Heart right ventricle (tissue), 16 donors: ENCODE data around the gene TSEN15. TPM values are rescaled to one million over a fixed set of nuclear protein-coding genes. Genes with fewer than 3 reads are reported as not detected.

Experiments
- ATAC-seq, 8 donors: fragments of 200-7000 bp; cut with Tn5 transposase; one replicate each; pipeline ENCODE4 v1.9.1; 2020; ENCODE audit warnings: mild to moderate bottlenecking in 8 of 8, moderate library complexity in 8 of 8, moderate number of reproducible peaks in 1 of 8
- DNase-seq, 2 donors: peaks; one replicate each; pipeline ENCODE4 v3.0.0-alpha.2; 2020
- H3K27ac ChIP-seq, 10 donors: fragments of 200-600 bp; sonication (generic) in 2 of 10; one replicate each; pipeline versions ENCODE4 v1.5.0 to v1.8.0; 2020 to 2022; ENCODE audit warnings: mild to moderate bottlenecking in 3 of 10
- H3K27me3 ChIP-seq, 7 donors: fragments of 200-600 bp; one replicate each; pipeline ENCODE4 v1.8.0; 2021 to 2022; ENCODE audit warnings: mild to moderate bottlenecking in 2 of 7
- H3K36me3 ChIP-seq, 9 donors: fragments of 200-600 bp; sonication (generic) in 1 of 9; one replicate each; pipeline versions ENCODE4 v1.5.0 to v1.8.0; 2020 to 2022; ENCODE audit warnings: mild to moderate bottlenecking in 2 of 9
- H3K4me1 ChIP-seq, 9 donors: fragments of 200-600 bp; sonication (generic) in 1 of 9; one replicate each; pipeline versions ENCODE4 v1.5.0 to v1.8.0; 2020 to 2022; ENCODE audit warnings: mild to moderate bottlenecking in 4 of 9
- H3K4me3 ChIP-seq, 10 donors: fragments of 200-600 bp; sonication (generic) in 2 of 10; one replicate each; pipeline versions ENCODE4 v1.5.0 to v1.8.0; 2020 to 2022; ENCODE audit warnings: mild to moderate bottlenecking in 7 of 10, moderate library complexity in 2 of 10
- H3K9me3 ChIP-seq, 11 donors: fragments of 200-600 bp in 10 of 11; sonication (generic) in 2 of 11; one replicate each; pipeline versions ENCODE4 v1.5.0 to v1.8.0; 2013 to 2022; ENCODE audit warnings: mild to moderate bottlenecking in 2 of 11, control low read depth in 1 of 11, moderate library complexity in 1 of 11
- WGBS, 2 donors: extraction: QIAGEN DNeasy Blood & Tissue Kit; methylation state at CpG; one replicate each; pipeline ENCODE4 v1.1.7; 2013; ENCODE audit warnings: inconsistent platforms in 1 of 2; 5-methylcytosine and 5-hydroxymethylcytosine counted together
- intact Hi-C, 10 donors: fragments of 100-400 bp; cut with DNase I; formaldehyde crosslinking; loops; one replicate each; pipeline versions ENCODE4 v1.11.1 to v1.14.2; 2022
- polyA plus RNA-seq, 2 donors: library from polyadenylated mRNA; stranded (reverse); fragments of 200-250 nt; gene quantifications; one replicate each; pipeline ENCODE4 v1.2.3, GENCODE V29; 2013
- total RNA-seq, 10 donors: library from RNA; stranded (reverse); fragmentation: NEBNext Ultra II Directional in 3 of 10; extraction: Animal tissue kit (Norgen Biotek cat#: 25700) in 3 of 10; gene quantifications; one replicate each; pipeline versions ENCODE4 v1.2.1 to v1.2.4, GENCODE V29; 2021 to 2023
- TF ChIP-seq, protein P1 (sequence below), 9 donors: fragments of 200-600 bp; sonication (generic) in 2 of 9; IDR thresholded peaks; one replicate each; pipeline versions ENCODE4 v1.5.0 to v1.8.0; 2021 to 2022; ENCODE audit warnings: antibody characterized with exemption in 9 of 9, mild to moderate bottlenecking in 5 of 9, moderate library complexity in 1 of 9
- donor health status: Arrhythmogenic right ventricular cardiomyopathy.
- donor health status: ischemic (EF 13 %, LVEDD 7.1; RV severe dilation, severe dysfunction).
- donor health status: healthy with polysubstance abuse.
- donor health status: DM: no; HTN: yes; CAD: no.
- donor health status: DM: no; HTN: no; CAD: no.
- donor health status: ischemic (EF 25% LVEDD 6.9; RV normal size, moderate dysfunction).
- donor health status: ischemic (EF 25% LVEDD 5.7; RV mildly dilated, moderate dysfunction).
- donor health status: healthy.
- donor health status: DM: yes; HTN: yes; CAD: no.
- donor health status: Ischemic cardiomyopathy.
- donor health status: ischemic (EF 35%, LVEDD 5.7; RV mildly dilated, moderate dysfunction).
- donor health status: nonischemic (EF 11% LVEDD 7.7; RV severe dilation, severe dysfunction).
- donor health status: DM: yes; HTN: yes; CAD: no.
- donor health status: PGD.
- donor health status: ischemic (EF 29% LVEDD 5.4; RV normal size, mild dysfunction).
- donor health status: nonischemic (EF 23%, LVEDD 6.1; RV moderate dilation, normal function).

The TSEN15 gene
- total and polyA plus RNA-seq, 12 donors = 19.3 to 31.1 (median 25.2) TPM

GRCh38 chr1:184023171-184023570 is 28.4 kb upstream of the TSEN15 start:
- Histone ChIP-seq H3K36me3 (no peaks in the 10 kb centered on the region), H3K27ac (peak overlapping the region in 6 of 10 donors; percentile 11 to 71 (median 36)), H3K27me3 (no peaks in the 10 kb centered on the region), H3K9me3 (no peaks in the 10 kb centered on the region), H3K4me1 (peaks cover 0 to 60% (median 30%) of the 10 kb centered on the region in 9 donors), H3K4me3 (no peak overlapping the region)
- no peak for ATAC-seq
- TF ChIP-seq, protein P1, sequence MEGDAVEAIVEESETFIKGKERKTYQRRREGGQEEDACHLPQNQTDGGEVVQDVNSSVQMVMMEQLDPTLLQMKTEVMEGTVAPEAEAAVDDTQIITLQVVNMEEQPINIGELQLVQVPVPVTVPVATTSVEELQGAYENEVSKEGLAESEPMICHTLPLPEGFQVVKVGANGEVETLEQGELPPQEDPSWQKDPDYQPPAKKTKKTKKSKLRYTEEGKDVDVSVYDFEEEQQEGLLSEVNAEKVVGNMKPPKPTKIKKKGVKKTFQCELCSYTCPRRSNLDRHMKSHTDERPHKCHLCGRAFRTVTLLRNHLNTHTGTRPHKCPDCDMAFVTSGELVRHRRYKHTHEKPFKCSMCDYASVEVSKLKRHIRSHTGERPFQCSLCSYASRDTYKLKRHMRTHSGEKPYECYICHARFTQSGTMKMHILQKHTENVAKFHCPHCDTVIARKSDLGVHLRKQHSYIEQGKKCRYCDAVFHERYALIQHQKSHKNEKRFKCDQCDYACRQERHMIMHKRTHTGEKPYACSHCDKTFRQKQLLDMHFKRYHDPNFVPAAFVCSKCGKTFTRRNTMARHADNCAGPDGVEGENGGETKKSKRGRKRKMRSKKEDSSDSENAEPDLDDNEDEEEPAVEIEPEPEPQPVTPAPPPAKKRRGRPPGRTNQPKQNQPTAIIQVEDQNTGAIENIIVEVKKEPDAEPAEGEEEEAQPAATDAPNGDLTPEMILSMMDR (IDR thresholded peaks at IDR 0.05) = no peak
- intact Hi-C loops = no loop called here
- DNase-seq = no peak

DNA sequence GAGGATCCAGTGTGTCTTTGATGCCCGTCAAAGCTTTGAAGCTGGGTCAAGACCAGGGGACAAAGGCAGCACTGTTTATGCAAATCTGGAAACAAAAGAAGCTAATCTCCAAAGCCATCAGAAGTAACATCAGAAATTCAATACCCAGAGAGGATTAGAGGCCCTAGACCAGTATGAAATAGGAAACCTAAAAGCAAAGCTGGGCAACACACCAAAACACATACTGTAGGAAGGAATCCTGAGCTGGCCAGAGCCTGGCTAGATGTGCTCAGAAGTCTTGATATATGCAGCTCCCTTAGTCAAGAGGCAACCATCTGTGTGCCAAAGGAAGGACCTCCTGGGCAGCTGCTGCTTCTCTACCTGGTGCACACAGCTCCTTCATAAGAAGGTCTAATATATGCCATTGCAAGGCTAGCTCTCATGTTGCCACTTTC is 26.3 kb upstream of the TSEN15 start:
- intact Hi-C loops = no loop called here
- TF ChIP-seq, protein P1 (IDR thresholded peaks at IDR 0.05) = no peak
- WGBS, 2 donors = 77 to 81% methylated on average over 1 of the region's 1 CpG
- Histone ChIP-seq H3K9me3 (no peaks in the 10 kb centered on the region), H3K4me3 (no peak overlapping the region), H3K4me1 (peaks cover 0 to 77% (median 30%) of the 10 kb centered on the region in 9 donors), H3K36me3 (no peaks in the 10 kb centered on the region), H3K27me3 (no peaks in the 10 kb centered on the region), H3K27ac (peak overlapping the region in 3 of 10 donors; percentile 6 to 71 (median 32))
- ATAC-seq (peak in 6 of 8 donors; percentile 38 to 74 (median 44)), DNase-seq (peak in 1 of 2 donors; percentile 33)

DNA sequence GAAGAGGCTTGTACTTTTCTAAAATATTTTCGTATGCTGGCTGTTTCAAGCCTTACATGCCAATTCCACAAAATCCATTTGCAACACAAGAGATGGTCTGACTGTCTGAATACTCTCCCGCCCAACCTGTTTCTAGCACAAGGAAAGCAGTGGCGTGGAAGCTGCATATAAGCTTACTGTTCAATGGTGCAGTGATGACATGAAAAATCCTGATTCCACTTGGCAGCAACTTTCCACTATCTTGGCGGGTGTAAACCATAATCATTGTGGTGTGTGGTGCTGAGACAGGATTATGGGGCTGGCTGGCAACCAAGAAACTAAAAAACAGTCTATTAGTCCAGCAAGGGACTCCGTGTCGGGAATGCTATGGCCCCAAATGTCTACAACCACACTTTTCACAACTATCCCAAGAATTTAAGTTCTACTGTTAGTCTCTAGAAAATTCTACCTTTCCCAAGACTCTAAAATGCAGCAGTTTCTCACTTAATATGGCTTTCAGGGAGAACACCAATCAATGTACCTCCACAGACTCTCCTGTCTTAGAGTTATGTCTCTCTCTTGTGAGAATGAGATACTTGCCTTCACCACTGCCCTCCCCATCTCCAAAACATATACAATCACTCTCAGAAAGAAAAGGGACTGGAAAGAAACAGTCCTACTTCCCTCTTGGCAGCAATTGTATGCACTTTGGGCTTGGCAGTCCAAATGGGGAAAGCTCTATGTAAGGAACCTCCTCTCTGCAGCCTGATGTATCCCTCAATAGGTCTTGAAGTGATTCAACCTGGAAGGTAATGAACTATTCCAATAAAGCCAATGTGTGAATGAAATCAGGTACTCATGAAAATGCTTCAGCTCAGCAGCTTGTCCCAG is 23.5 kb upstream of the TSEN15 start:
- 57 to 67% methylated on average over 6 of the region's 6 CpGs for WGBS, 2 donors
- TF ChIP-seq, protein P1 (IDR thresholded peaks at IDR 0.05) = no peak
- H3K36me3 ChIP-seq = no peaks in the 10 kb centered on the region
- intact Hi-C loops = no loop called here
- H3K27ac ChIP-seq = peak overlapping the region in 1 of 10 donors; percentile 5
- no peaks in the 10 kb centered on the region for H3K9me3 ChIP-seq
- DNase-seq = no peak
- peaks cover 0 to 59% (median 14%) of the 10 kb centered on the region in 9 donors for H3K4me1 ChIP-seq
- ATAC-seq = peak in 1 of 8 donors; percentile 26
- no peaks in the 10 kb centered on the region for H3K27me3 ChIP-seq
- no peak overlapping the region for H3K4me3 ChIP-seq

GRCh38 chr1:184028854-184029623 is 22.5 kb upstream of the TSEN15 start:
- Histone ChIP-seq H3K4me1 (peaks cover 0 to 50% (median 14%) of the 10 kb centered on the region in 9 donors), H3K9me3 (no peaks in the 10 kb centered on the region), H3K27ac (no peak overlapping the region), H3K36me3 (no peaks in the 10 kb centered on the region), H3K4me3 (no peak overlapping the region), H3K27me3 (peaks cover 0 to 6% (median 0%) of the 10 kb centered on the region in 7 donors)
- 75% methylated on average over 5 of the region's 5 CpGs for WGBS, 2 donors
- peak in 1 of 2 donors; percentile 43 for DNase-seq
- TF ChIP-seq, protein P1 (IDR thresholded peaks at IDR 0.05) = no peak
- peak in 4 of 8 donors; percentile 28 to 53 (median 46) for ATAC-seq
- intact Hi-C loops = no loop called here
